HEK293 (cell line): ENCODE measurements around the gene PHTF1.

Source experiments
- INSM2 ChIP-seq: fragments of 450-650 bp; formaldehyde crosslinking; IDR thresholded peaks from 2 replicates; pipeline ENCODE4 v1.5.1; 2016; ENCODE audit warnings: missing biosample characterization, missing genetic modification characterization
- ZBTB17 ChIP-seq: fragments of 450-650 bp; formaldehyde crosslinking; IDR thresholded peaks from 2 replicates; pipeline ENCODE4 v1.5.1; 2016; ENCODE audit warnings: missing biosample characterization, missing genetic modification characterization
- ZNF521 ChIP-seq: fragments of 450-650 bp; formaldehyde crosslinking; IDR thresholded peaks from 2 replicates; pipeline ENCODE4 v1.5.1; 2017; ENCODE audit warnings: missing biosample characterization, mild to moderate bottlenecking, missing genetic modification characterization
- ZNF549 ChIP-seq: fragments of 450-650 bp; IDR thresholded peaks from 2 replicates; pipeline ENCODE4 v1.5.1; 2018; ENCODE audit warnings: missing biosample characterization, missing genetic modification characterization, mild to moderate bottlenecking, inconsistent platforms, moderate library complexity
- TF ChIP-seq, protein P1 (sequence below): fragments of 450-650 bp; formaldehyde crosslinking; IDR thresholded peaks from 2 replicates; pipeline ENCODE4 v1.5.1; 2016; ENCODE audit warnings: missing biosample characterization, missing genetic modification characterization
- TF ChIP-seq, protein P2 (sequence below): fragments of 450-650 bp; formaldehyde crosslinking; IDR thresholded peaks from 2 replicates; pipeline ENCODE4 v1.5.1; 2016; ENCODE audit warnings: missing biosample characterization, missing genetic modification characterization

- TF ChIP-seq ZNF521 (tag by site-specific recombination) (no peak), ZBTB17 (no peak), ZNF549 (tag by site-specific recombination) (no peak), INSM2 (tag by site-specific recombination) (no peak)
- TF ChIP-seq, protein P1, sequence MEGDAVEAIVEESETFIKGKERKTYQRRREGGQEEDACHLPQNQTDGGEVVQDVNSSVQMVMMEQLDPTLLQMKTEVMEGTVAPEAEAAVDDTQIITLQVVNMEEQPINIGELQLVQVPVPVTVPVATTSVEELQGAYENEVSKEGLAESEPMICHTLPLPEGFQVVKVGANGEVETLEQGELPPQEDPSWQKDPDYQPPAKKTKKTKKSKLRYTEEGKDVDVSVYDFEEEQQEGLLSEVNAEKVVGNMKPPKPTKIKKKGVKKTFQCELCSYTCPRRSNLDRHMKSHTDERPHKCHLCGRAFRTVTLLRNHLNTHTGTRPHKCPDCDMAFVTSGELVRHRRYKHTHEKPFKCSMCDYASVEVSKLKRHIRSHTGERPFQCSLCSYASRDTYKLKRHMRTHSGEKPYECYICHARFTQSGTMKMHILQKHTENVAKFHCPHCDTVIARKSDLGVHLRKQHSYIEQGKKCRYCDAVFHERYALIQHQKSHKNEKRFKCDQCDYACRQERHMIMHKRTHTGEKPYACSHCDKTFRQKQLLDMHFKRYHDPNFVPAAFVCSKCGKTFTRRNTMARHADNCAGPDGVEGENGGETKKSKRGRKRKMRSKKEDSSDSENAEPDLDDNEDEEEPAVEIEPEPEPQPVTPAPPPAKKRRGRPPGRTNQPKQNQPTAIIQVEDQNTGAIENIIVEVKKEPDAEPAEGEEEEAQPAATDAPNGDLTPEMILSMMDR (tag by site-specific recombination): peak; percentile 48; the same call in 1 of the 2 replicates
- TF ChIP-seq, protein P2, sequence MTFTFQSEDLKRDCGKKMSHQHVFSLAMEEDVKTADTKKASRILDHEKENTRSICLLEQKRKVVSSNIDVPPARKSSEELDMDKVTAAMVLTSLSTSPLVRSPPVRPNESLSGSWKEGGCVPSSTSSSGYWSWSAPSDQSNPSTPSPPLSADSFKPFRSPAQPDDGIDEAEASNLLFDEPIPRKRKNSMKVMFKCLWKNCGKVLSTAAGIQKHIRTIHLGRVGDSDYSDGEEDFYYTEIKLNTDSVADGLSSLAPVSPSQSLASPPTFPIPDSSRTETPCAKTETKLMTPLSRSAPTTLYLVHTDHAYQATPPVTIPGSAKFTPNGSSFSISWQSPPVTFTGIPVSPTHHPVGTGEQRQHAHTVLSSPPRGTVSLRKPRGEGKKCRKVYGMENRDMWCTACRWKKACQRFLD (tag by site-specific recombination): no peak
These were observed 81.8 kb downstream of the PHTF1 start for GRCh38 chr1:113677250-113678158.
